OCI-LY7 (cell line): ENCODE results near the gene SMYD3. TPM values are rescaled to one million over a fixed set of nuclear protein-coding genes. Genes with fewer than 3 reads are reported as not detected.

Experiments used
- BruUV-seq: library from RNA; stranded (reverse); fragments of 400-500 nt; replicated peaks from 2 replicates; lab custom pipeline; 2021; lab: Mats Ljungman, UMichigan
- CTCF ChIA-PET: fragments of 300-600 bp; sonication (Branson Sonifier 250); formaldehyde crosslinking; loops from one replicate; lab custom pipeline; 2022; ENCODE audit warnings: antibody characterized with exemption; ENCODE audit not compliant: unreplicated experiment; lab: Charles Lee
- POLR2A ChIA-PET: fragments of 300-600 bp; sonication (Branson Sonifier 250); formaldehyde crosslinking; loops from one replicate; lab custom pipeline; 2022; ENCODE audit warnings: antibody characterized with exemption; lab: Charles Lee
- DNase-seq: peaks from one replicate; pipeline ENCODE4 v3.0.0-alpha.2; 2015; ENCODE audit warnings: low spot score
- H2AFZ ChIP-seq: fragments of 200-600 bp; sonication (generic), shearing (Covaris generic); 2 replicates; pipeline ENCODE4 v1.6.1; 2014; ENCODE audit warnings: mild to moderate bottlenecking, antibody characterized with exemption, low read length, moderate library complexity
- H3K27ac ChIP-seq: fragments of 200-600 bp; sonication (generic); 2 replicates; pipeline ENCODE4 v1.5.1; 2014; ENCODE audit warnings: mixed run types, low read depth, mild to moderate bottlenecking, moderate library complexity, low read length, inconsistent platforms; ENCODE audit not compliant: poor library complexity, severe bottlenecking
- H3K36me3 ChIP-seq: fragments of 200-600 bp; sonication (generic); 2 replicates; pipeline ENCODE4 v1.6.1; 2014; ENCODE audit warnings: mild to moderate bottlenecking, antibody characterized with exemption, low read length, moderate library complexity, mixed read lengths; ENCODE audit not compliant: insufficient read depth
- H3K4me1 ChIP-seq: fragments of 200-600 bp; sonication (generic); 2 replicates; pipeline ENCODE4 v1.5.1; 2014; ENCODE audit warnings: mild to moderate bottlenecking, low read length; ENCODE audit not compliant: insufficient read depth, poor library complexity, severe bottlenecking
- H3K4me2 ChIP-seq: fragments of 200-600 bp; sonication (generic); 2 replicates; pipeline ENCODE4 v1.6.1; 2014; ENCODE audit warnings: mild to moderate bottlenecking, low read length
- H3K4me3 ChIP-seq: fragments of 200-600 bp; sonication (generic); 2 replicates; pipeline ENCODE4 v1.5.1; 2014; ENCODE audit warnings: mild to moderate bottlenecking, low read depth, low read length; ENCODE audit not compliant: poor library complexity, severe bottlenecking
- H3K79me2 ChIP-seq: fragments of 200-600 bp; sonication (generic); 2 replicates; pipeline ENCODE4 v1.6.1; 2016; ENCODE audit warnings: low read depth, mild to moderate bottlenecking, low read length, moderate library complexity, mixed read lengths; ENCODE audit not compliant: insufficient read depth
- H3K9me2 ChIP-seq: fragments of 200-600 bp; sonication (generic); 2 replicates; pipeline ENCODE4 v1.6.1; 2016; ENCODE audit warnings: mild to moderate bottlenecking, low read length, mixed read lengths; ENCODE audit not compliant: insufficient read depth
- H3K9me3 ChIP-seq: fragments of 200-600 bp; sonication (generic); 2 replicates; pipeline ENCODE4 v1.6.1; 2014; ENCODE audit warnings: mild to moderate bottlenecking, mixed run types, low read length, mixed read lengths
- H4K20me1 ChIP-seq: fragments of 200-600 bp; sonication (generic); 2 replicates; pipeline ENCODE4 v1.6.1; 2014; ENCODE audit warnings: mild to moderate bottlenecking, antibody characterized with exemption, low read length, moderate library complexity, mixed read lengths; ENCODE audit not compliant: insufficient read depth
- CTCF ChIP-seq: fragments of 200-600 bp; sonication (generic); conservative IDR thresholded peaks from 2 replicates; pipeline ENCODE4 v1.5.1; 2014; ENCODE audit warnings: mild to moderate bottlenecking, antibody characterized with exemption, low read length, moderate library complexity, mixed read lengths
- EZH2phosphoT487 ChIP-seq: fragments of 200-600 bp; sonication (generic); IDR thresholded peaks from 2 replicates; pipeline ENCODE4 v1.6.1; 2018; ENCODE audit warnings: low read depth, borderline replicate concordance, mild to moderate bottlenecking, mixed run types, antibody characterized with exemption, low read length, moderate library complexity, mixed read lengths
- intact Hi-C: fragments of 100-400 bp; cut with micrococcal nuclease; formaldehyde crosslinking; loops from one replicate; pipeline ENCODE4 v1.10.0; 2022; ENCODE audit not compliant: unreplicated experiment
- total RNA-seq, 2 experiments: library from RNA; depleted of rRNA in 1 of 2; stranded (reverse); fragments of >200 nt in 1 of 2; shearing (Covaris generic) in 1 of 2; gene quantifications; 2 replicates each; pipeline ENCODE4 v1.2.3, GENCODE V29; 2014 to 2022

Gene SMYD3
- total RNA-seq, 2 experiments from 2014 or later = 28.9 to 34.5 TPM

- H3K27ac ChIP-seq = no peak overlapping the region
- CTCF ChIA-PET = no interaction called here
- no peak for TF ChIP-seq EZH2phosphoT487
- no peak for TF ChIP-seq CTCF
- no TSS peak for BruUV-seq
- POLR2A ChIA-PET = interaction anchor here (0.7 to 1.0 kb wide), 2 partner anchors 34 to 1081 kb away, joined by 3 to 4 read pairs; no protein-coding TSS in a partner anchor
- DNase-seq = no peak
- no peaks in the 10 kb centered on the region for H3K9me2 ChIP-seq
- H3K79me2 ChIP-seq = no peaks in the 10 kb centered on the region
- H3K4me2 ChIP-seq = no peak overlapping the region
- H3K4me3 ChIP-seq = no peak overlapping the region
- H3K9me3 ChIP-seq = 0 out of 2 replicates have a peak, but pooled peaks cover 8% of the 10 kb centered on the region
- intact Hi-C loops = no loop called here
- H2AFZ ChIP-seq = no peak overlapping the region
- H3K4me1 ChIP-seq = no peaks in the 10 kb centered on the region
- no peaks in the 10 kb centered on the region for H4K20me1 ChIP-seq
- H3K36me3 ChIP-seq = no peaks in the 10 kb centered on the region
Measured at GRCh38 chr1:246152986-246153431, 354.1 kb downstream of the SMYD3 start.

DNA sequence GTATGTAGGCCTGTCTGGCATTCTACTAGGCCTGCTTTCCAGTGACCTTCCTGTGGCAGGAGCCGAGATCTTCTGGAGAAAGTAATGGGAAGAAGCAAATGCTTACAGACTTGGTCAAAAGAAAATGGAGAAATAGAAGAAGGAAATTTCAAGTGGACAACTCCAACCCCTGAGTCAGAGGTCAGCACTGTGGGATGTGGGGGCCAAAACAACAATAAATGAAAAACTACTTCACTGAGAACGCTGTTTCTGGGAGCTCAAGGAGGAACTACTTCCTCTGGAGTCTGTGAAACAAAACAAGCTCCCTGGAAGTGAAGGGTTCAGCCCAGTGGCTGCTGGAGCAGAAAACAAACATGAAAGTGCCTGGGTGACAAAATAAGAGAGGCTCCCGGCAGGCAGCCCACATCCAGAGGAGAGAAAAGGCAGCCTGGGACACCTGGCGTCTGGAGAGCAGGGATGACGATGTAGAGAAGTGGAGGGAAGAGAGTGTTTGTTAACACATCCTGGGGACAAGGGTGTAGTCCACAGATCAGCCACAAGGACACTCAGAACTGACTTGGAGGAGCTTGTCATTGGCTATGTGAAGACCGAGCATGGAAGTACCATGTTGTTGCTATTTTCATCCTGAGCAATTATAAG lies 355.2 kb downstream of the SMYD3 start:
- no TSS peak for BruUV-seq
- ChIA-PET CTCF (no interaction called here), POLR2A (interaction anchor here (0.7 to 1.0 kb wide), 3 partner anchors 27 to 1080 kb away, joined by 3 to 4 read pairs (median 3); no protein-coding TSS in a partner anchor)
- Histone ChIP-seq H3K4me1 (no peaks in the 10 kb centered on the region), H3K79me2 (no peaks in the 10 kb centered on the region), H3K27ac (no peak overlapping the region), H4K20me1 (no peaks in the 10 kb centered on the region), H3K9me2 (no peaks in the 10 kb centered on the region), H3K4me3 (no peak overlapping the region), H3K4me2 (no peak overlapping the region), H3K36me3 (no peaks in the 10 kb centered on the region), H2AFZ (no peak overlapping the region), H3K9me3 (0 out of 2 replicates have a peak, but pooled peaks cover 8% of the 10 kb centered on the region)
- TF ChIP-seq CTCF (no peak), EZH2phosphoT487 (no peak)
- intact Hi-C loops = no loop called here
- DNase-seq = no peak

DNA sequence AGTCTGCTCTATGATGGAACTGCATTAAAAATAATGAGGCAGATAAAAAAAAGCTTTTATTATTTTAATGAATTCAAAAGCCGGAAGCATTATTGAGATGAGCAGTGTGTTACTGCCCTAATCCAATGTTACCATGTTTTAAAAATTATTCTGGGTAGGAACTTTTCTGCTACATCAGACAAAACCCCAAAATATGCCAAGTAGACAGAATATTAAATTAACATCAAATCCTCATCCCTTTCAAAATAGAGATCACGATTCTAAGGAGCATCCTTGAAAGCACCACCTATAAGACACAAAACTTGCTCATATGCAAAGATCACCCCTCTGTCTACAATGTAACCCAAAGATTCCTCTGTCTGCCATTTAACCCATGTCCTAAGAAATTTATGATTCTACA lies 357.5 kb downstream of the SMYD3 start:
- ChIA-PET CTCF (no interaction called here), POLR2A (no interaction called here)
- intact Hi-C loops = no loop called here
- no peak for TF ChIP-seq EZH2phosphoT487
- TF ChIP-seq CTCF = no peak
- H2AFZ ChIP-seq = no peak overlapping the region
- 0 out of 2 replicates have a peak, but pooled peaks cover 8% of the 10 kb centered on the region for H3K9me3 ChIP-seq
- no peaks in the 10 kb centered on the region for H4K20me1 ChIP-seq
- no peak for DNase-seq
- no peaks in the 10 kb centered on the region for H3K4me1 ChIP-seq
- H3K4me3 ChIP-seq = no peak overlapping the region
- H3K27ac ChIP-seq = no peak overlapping the region
- no peak overlapping the region for H3K4me2 ChIP-seq
- BruUV-seq = no TSS peak
- no peaks in the 10 kb centered on the region for H3K9me2 ChIP-seq
- H3K36me3 ChIP-seq = no peaks in the 10 kb centered on the region
- no peaks in the 10 kb centered on the region for H3K79me2 ChIP-seq
